Small intestine (tissue), 7 donors: ENCODE data around the gene TMEM63C. TPM values are rescaled to one million over a fixed set of nuclear protein-coding genes. Genes with fewer than 3 reads are reported as not detected.

Experiments
- DNase-seq, 2 donors: peaks; one replicate each; pipeline versions ENCODE4 v3.0.0 to v3.0.0-alpha.2; 2013
- FAIRE-seq: peaks from 2 replicates; lab custom pipeline; 2012; peaks lifted over from hg19 to GRCh38; lab: Jason Lieb, UNC
- H3K27ac ChIP-seq, 3 donors: one replicate each; pipeline ENCODE4 v1.5.1; 2013; ENCODE audit warnings: low read length in 2 of 3, mild to moderate bottlenecking in 2 of 3, control low read depth in 1 of 3, inconsistent platforms in 1 of 3, low read depth in 1 of 3, moderate library complexity in 1 of 3
- H3K27me3 ChIP-seq, 3 donors: one replicate each; pipeline ENCODE4 v1.6.1; 2013; ENCODE audit warnings: low read length in 3 of 3, inconsistent platforms in 1 of 3; ENCODE audit not compliant: control insufficient read depth in 3 of 3, insufficient read depth in 3 of 3
- H3K36me3 ChIP-seq, 3 donors: one replicate each; pipeline ENCODE4 v1.6.1; 2013; ENCODE audit warnings: low read length in 3 of 3, inconsistent platforms in 1 of 3, low read depth in 1 of 3, mild to moderate bottlenecking in 1 of 3, moderate library complexity in 1 of 3; ENCODE audit not compliant: control insufficient read depth in 3 of 3, insufficient read depth in 2 of 3
- H3K4me1 ChIP-seq, 3 donors: one replicate each; pipeline ENCODE4 v1.6.1; 2013; ENCODE audit warnings: low read length in 2 of 3, inconsistent platforms in 1 of 3, low read depth in 1 of 3, mild to moderate bottlenecking in 1 of 3, moderate library complexity in 1 of 3; ENCODE audit not compliant: control insufficient read depth in 3 of 3, insufficient read depth in 2 of 3
- H3K4me3 ChIP-seq, 3 donors: one replicate each; pipeline ENCODE4 v1.5.1; 2013; ENCODE audit warnings: low read length in 3 of 3, control low read depth in 1 of 3, inconsistent platforms in 1 of 3, low read depth in 1 of 3, mild to moderate bottlenecking in 1 of 3, moderate library complexity in 1 of 3
- H3K9me3 ChIP-seq, 2 donors: one replicate each; pipeline ENCODE4 v1.6.1; 2013; ENCODE audit warnings: low read depth in 1 of 2, low read length in 1 of 2; ENCODE audit not compliant: control insufficient read depth in 2 of 2, insufficient read depth in 1 of 2
- WGBS, 3 donors: extraction: QIAGEN DNeasy Blood & Tissue Kit; methylation state at CpG; one replicate each; pipeline ENCODE4 v1.1.7; 2013; 5-methylcytosine and 5-hydroxymethylcytosine counted together
- polyA plus RNA-seq, 4 donors: library from polyadenylated mRNA; stranded (reverse) in 3 of 4; unstranded in 1 of 4; fragments of 200-250 nt in 3 of 4; fragments of 120-200 nt in 1 of 4; gene quantifications; one replicate each; pipeline versions ENCODE4 v1.2.1 to v1.2.3, GENCODE V29; 2013
- donor health status: healthy with polysubstance abuse.
- donor health status: control.
- donor health status: control.
- donor health status: Bipolar disorder and iron deficiency.
- donor health status: healthy.

TMEM63C gene
- polyA plus RNA-seq, 4 donors = 0.27 to 9.4 (median 2.0) TPM; not detected in 1

DNA sequence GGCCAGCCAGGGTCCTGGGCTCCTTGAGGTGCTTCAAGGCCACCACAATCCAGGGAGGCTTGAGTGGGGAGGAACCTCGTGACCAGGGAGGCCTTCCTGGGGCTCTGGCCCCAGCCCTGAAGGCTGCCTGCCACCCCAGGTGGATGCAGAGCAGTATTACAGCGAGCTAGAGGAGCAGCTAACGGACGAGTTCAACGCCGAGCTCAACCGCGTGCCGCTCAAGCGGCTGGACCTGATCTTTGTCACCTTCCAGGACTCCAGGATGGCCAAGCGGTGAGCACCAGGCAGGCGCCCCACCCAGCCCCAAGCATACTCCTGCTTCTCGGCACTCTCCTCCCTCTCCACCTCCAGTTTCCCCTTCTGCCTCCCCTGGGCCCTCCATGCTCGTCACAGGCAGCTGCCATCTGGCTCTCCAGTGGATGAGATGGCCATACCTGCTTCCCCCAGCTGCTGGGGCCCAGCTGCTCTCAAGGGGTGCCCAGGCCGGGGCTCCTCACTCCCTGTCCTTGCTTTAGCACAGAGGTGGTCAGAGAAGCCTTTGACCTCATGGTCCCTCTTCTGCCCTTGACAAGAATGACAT is 58.8 kb downstream of the TMEM63C start:
- Histone ChIP-seq H3K4me3 (no peak overlapping the region), H3K9me3 (no peaks in the 10 kb centered on the region), H3K4me1 (no peaks in the 10 kb centered on the region), H3K27me3 (no peaks in the 10 kb centered on the region), H3K27ac (no peak overlapping the region), H3K36me3 (peaks cover 0 to 11% (median 0%) of the 10 kb centered on the region in 3 donors)
- DNase-seq (no peak), FAIRE-seq (no peak)
- WGBS, 3 donors = 73 to 78% (median 75%) methylated on average over 15 of the region's 15 CpGs

GRCh38 chr14:77241955-77242354 is 60.4 kb downstream of the TMEM63C start:
- DNase-seq = no peak
- Histone ChIP-seq H3K9me3 (no peaks in the 10 kb centered on the region), H3K27me3 (no peaks in the 10 kb centered on the region), H3K4me1 (no peaks in the 10 kb centered on the region), H3K36me3 (peaks cover 0 to 11% (median 0%) of the 10 kb centered on the region in 3 donors), H3K4me3 (no peak overlapping the region), H3K27ac (no peak overlapping the region)
- 43 to 57% (median 45%) methylated on average over 2 of the region's 2 CpGs for WGBS, 3 donors
- FAIRE-seq = no peak

GRCh38 chr14:77242752-77243151 is 61.2 kb downstream of the TMEM63C start:
- 59 to 78% (median 68%) methylated on average over 12 of the region's 12 CpGs for WGBS, 3 donors
- H3K27me3 ChIP-seq = no peaks in the 10 kb centered on the region
- H3K36me3 ChIP-seq = peaks cover 0 to 11% (median 0%) of the 10 kb centered on the region in 3 donors
- no peaks in the 10 kb centered on the region for H3K4me1 ChIP-seq
- no peak overlapping the region for H3K27ac ChIP-seq
- DNase-seq (no peak), FAIRE-seq (no peak)
- H3K9me3 ChIP-seq = no peaks in the 10 kb centered on the region
- H3K4me3 ChIP-seq = no peak overlapping the region

- no peaks in the 10 kb centered on the region for H3K4me1 ChIP-seq
- WGBS, 3 donors = 69 to 88% (median 78%) methylated on average over 4 of the region's 4 CpGs
- H3K4me3 ChIP-seq = no peak overlapping the region
- FAIRE-seq = no peak
- no peak overlapping the region for H3K27ac ChIP-seq
- DNase-seq = no peak
- H3K9me3 ChIP-seq = no peaks in the 10 kb centered on the region
- no peaks in the 10 kb centered on the region for H3K27me3 ChIP-seq
- H3K36me3 ChIP-seq = peaks cover 0 to 17% (median 0%) of the 10 kb centered on the region in 3 donors
Measured at GRCh38 chr14:77243853-77244252, 62.3 kb downstream of the TMEM63C start.

- Histone ChIP-seq H3K36me3 (peaks cover 0 to 17% (median 0%) of the 10 kb centered on the region in 3 donors), H3K27ac (no peak overlapping the region), H3K4me3 (no peak overlapping the region), H3K4me1 (no peaks in the 10 kb centered on the region), H3K27me3 (no peaks in the 10 kb centered on the region), H3K9me3 (no peaks in the 10 kb centered on the region)
- DNase-seq (no peak), FAIRE-seq (no peak)
- WGBS, 3 donors = 69 to 79% (median 73%) methylated on average over 4 of the region's 4 CpGs
Measured at GRCh38 chr14:77245820-77246219, 64.2 kb downstream of the TMEM63C start.

GRCh38 chr14:77246784-77247183 is 65.2 kb downstream of the TMEM63C start:
- Histone ChIP-seq H3K36me3 (peaks cover 0 to 17% (median 0%) of the 10 kb centered on the region in 3 donors), H3K27ac (no peak overlapping the region), H3K4me3 (no peak overlapping the region), H3K27me3 (no peaks in the 10 kb centered on the region), H3K9me3 (no peaks in the 10 kb centered on the region), H3K4me1 (no peaks in the 10 kb centered on the region)
- FAIRE-seq (no peak), DNase-seq (no peak)
- WGBS, 3 donors = 75 to 87% (median 87%) methylated on average over 1 of the region's 1 CpG

DNA sequence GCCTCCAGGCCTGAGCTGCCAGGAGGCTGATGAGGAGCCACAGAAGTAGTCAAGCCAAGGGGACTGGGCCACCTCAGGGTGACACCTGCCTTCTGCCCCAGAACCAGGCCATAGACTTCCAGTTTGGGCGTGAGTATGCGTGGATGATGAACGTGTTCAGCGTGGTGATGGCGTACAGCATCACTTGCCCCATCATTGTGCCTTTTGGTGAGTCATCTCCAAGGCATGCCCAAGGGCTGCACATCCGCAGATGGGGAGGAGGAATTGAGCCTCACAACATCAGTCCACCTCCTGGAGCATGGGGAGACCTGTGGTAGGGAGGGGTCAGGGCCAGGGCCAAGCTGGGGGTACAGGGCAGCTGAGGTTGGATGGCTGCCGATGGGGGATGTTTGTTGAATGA is 67.1 kb downstream of the TMEM63C start:
- no peaks in the 10 kb centered on the region for H3K27me3 ChIP-seq
- 84 to 91% (median 90%) methylated on average over 7 of the region's 7 CpGs for WGBS, 3 donors
- no peak for FAIRE-seq

DNA sequence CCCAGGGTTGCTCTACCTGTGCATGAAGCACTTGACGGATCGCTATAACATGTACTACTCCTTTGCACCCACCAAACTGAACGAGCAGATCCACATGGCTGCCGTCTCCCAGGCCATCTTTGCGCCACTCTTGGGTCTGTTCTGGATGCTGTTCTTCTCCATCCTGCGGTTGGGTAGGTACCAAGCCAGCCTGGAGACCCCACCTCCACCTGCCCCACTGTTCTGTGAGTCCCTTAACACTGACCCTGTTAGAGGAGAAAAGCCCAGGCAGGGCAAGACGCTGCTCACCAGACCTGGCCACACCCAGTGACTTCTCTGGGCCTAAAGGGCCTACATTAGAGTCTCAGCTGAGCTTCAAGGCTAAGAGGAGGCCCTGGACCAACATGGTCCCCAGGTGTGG is 67.7 kb downstream of the TMEM63C start:
- Histone ChIP-seq H3K9me3 (no peaks in the 10 kb centered on the region), H3K27me3 (no peaks in the 10 kb centered on the region), H3K4me1 (no peaks in the 10 kb centered on the region), H3K27ac (no peak overlapping the region), H3K36me3 (peaks cover 0 to 10% (median 0%) of the 10 kb centered on the region in 3 donors), H3K4me3 (no peak overlapping the region)
- FAIRE-seq = no peak
- no peak for DNase-seq
- WGBS, 3 donors = 87 to 91% (median 90%) methylated on average over 7 of the region's 7 CpGs

More for the DNA sequence above, 67.1 kb downstream of the TMEM63C start:
- no peaks in the 10 kb centered on the region for H3K9me3 ChIP-seq
- H3K4me3 ChIP-seq = no peak overlapping the region
- DNase-seq = no peak
- H3K4me1 ChIP-seq = no peaks in the 10 kb centered on the region
- H3K27ac ChIP-seq = no peak overlapping the region
- H3K36me3 ChIP-seq = peaks cover 0 to 11% (median 0%) of the 10 kb centered on the region in 3 donors

DNA sequence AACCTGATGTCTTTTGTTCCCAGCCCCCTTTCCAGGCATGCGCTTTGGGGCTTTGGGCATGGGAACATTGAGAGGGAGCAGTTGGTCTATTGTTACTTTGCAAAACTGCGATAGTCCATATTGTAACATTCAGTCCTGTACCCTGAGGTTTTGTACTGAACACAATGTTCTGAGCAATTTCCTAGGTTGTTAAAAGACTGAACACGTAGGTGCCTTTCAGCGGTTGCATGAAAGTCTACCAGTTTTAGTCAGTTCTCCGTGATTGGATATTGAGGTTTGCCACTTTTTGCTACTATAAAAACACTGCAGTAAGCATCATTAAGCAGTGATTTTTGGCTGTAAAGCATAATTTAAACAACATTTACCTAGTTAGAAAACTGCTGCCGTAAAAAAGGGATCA is 69.3 kb downstream of the TMEM63C start:
- H3K27ac ChIP-seq = no peak overlapping the region
- peaks cover 0 to 10% (median 0%) of the 10 kb centered on the region in 3 donors for H3K36me3 ChIP-seq
- DNase-seq (no peak), FAIRE-seq (no peak)
- no peaks in the 10 kb centered on the region for H3K27me3 ChIP-seq
- 81 to 91% (median 86%) methylated on average over 6 of the region's 6 CpGs for WGBS, 3 donors
- H3K4me3 ChIP-seq = no peak overlapping the region
- H3K4me1 ChIP-seq = no peaks in the 10 kb centered on the region
- no peaks in the 10 kb centered on the region for H3K9me3 ChIP-seq
